RKO (cell line): Measurements from ENCODE around the gene HSF5.
"Not testable (repeated sequence)": the region's sequence is repeated elsewhere in the genome, so short reads cannot be mapped to it uniquely, and the experiment has no call there.

Experiments used
- DNase-seq: peaks from one replicate; pipeline ENCODE4 v3.0.0-alpha.2; 2016; ENCODE audit warnings: low spot score

Gene HSF5

DNA sequence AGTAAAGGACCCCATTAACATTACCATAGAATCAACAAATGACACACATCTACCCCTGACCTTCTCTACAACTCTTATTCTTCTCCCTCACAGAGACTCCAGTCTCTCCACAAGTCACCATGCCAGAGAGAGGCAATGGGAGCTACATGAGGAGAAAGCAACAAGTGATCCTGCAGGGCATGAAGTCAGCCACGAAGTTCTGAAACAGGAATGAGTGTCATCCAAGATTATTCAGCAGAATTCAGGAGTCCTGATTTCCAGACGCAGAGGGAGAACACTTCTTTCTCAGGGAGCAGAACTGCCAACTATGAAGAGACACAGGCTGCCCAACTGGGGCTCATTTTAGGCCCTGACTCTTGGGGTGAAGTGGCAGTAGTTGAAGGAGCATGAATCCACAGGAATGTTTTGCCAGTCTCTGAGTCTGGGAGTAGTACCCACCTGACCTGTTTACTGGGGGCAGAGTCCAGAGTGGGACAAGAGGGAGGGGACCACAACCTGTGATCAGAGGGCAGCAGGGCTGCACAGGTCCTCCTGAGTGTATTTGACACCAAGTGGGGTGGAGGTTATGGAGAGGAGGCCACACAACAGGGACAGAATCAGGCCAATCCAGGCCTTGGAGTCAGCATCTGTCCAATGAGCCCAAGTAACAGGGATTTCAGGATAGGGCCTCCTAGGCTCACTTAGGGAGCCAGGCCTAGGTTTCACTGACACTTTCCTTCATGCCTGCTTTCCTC is 28.6 kb upstream of the HSF5 start:
- DNase-seq = peak; percentile 11

DNA sequence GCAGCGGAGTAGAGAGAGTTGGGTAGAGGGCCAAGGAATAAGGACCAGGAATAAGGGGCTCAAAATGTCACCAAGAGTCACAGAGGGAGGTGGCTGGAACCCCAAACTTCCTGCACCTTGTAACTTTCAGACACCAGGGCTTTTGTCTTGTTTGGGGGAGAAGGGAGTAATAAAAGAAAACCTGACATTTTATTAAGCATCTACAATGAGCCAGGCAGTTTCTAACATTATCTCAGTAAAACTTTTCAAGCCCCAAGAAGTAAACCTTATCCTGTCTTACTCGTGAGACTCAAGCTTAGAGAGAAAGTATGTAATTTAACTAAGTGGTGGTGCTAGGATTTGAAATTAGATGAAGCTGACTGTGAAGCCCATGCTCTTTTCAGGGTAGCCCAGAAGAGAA is 27.1 kb upstream of the HSF5 start:
- DNase-seq = no peak

DNA sequence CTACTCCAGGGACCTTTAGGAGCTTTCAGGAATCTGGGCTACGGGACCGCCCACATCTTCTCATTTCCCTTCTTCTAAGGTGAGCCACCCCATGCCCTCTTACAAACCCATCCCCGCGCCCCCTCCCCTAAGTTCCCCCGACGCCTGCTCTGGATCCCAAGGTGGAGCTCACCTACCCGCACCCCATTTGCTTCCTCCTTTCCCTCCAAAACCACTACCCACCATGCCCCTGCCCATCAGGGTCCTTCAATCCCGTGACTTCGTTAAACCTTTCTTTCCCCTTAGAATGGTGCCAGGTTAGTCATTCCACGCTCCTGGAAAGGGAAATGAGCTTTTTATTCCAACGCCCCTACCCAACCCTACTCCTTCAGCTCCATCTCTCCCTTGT is 26.6 kb upstream of the HSF5 start:
- no peak for DNase-seq

DNA sequence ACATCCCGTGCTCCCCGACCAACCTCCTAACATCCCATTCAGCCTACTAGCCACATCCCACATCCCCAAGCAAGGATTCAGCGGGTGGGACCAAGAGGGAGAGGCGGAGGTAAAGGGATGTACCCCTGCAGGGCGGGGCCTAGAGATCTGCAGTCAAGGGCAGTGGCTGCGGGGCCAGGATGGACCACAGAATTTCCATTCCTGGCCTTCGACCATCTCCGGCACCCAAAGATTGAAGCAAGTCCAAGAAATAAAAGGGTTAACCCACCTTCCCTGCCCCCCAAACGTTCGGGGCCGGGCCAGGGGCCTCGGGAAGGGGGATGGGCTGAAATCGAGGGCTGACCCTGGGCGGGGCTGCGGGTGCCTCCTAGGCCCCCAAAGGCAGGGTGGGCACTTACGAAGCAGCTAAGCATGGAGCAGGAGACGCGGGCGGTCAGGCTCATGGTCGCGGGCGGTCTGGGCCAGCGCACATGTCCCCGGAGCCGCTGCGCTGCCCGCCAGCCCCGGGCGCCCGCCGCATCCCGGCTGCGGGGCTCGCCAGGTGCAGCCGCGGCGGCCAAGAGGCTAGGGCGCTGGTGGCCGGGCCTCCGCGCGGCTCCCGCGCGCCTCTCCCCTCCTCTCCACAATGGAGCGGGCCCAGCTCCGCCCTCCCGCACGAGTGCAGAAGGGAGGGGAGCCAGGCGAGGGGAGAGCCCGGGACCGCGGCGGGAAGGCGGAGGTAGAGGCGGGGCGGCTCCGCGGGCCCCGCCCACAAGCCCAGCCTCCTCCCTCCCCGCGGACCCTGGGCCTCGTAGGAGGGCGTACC is 26.0 kb upstream of the HSF5 start, which contains the start of gene MTMR4:
Gene MTMR4, minus strand, starts transcription at position 674 of the 805 bp plus-strand sequence. Its CDS starts 231 bp downstream, at position 443.
- peak; percentile 70 for DNase-seq

DNA sequence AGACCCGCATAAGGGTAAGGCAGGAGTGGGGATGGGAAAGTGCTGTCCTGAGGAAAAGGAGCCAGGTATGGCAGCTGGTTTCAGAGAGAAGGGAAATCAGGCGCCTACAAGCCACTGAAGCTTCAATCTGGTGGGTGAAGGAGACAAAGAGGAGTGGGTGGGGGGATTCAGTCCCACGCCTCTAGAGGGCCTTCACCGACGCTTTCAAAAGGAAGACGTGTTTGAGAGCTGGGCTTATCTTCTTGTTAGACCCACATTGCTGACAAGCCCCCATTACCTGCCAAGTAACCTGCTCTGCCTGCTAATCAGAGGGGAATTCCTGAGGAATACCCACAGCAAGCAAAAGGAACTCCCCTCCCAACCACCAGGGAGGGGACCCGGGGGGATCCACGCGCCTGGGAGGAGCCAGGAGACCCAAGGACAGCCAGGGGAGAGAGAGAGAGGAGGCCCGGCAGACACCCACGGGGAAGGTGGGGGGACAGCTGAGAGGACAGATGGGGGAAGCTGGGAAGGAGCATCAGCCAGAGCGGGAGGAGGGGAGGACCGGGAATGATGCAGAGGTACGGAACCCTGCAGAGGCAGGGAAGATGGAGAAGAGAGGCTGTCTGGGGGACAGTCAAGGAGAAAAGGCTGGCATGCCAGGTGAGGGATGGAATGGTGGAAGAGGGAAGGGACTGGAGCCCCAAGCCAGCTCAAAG is 25.2 kb upstream of the HSF5 start:
- DNase-seq = peak; percentile 8

DNA sequence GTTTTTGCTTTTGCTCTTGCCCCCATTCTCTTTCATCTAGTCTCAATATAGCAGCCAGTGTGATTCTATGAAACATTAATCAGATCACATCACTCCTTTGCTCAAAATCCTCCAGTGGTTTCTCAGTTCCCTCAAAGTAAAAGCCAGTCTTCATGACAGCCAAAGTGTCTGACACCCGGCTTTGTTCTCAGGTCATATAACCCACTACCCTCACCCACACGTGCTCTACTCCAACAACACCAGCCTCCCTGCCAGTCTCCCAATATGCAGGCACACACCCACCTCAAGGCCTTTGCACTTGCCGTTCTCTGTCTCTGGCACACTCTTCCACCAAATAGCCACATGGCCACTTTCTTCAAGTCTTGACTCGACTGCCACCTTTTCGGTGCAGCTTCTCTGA is 21.9 kb upstream of the HSF5 start:
- no peak for DNase-seq

DNA sequence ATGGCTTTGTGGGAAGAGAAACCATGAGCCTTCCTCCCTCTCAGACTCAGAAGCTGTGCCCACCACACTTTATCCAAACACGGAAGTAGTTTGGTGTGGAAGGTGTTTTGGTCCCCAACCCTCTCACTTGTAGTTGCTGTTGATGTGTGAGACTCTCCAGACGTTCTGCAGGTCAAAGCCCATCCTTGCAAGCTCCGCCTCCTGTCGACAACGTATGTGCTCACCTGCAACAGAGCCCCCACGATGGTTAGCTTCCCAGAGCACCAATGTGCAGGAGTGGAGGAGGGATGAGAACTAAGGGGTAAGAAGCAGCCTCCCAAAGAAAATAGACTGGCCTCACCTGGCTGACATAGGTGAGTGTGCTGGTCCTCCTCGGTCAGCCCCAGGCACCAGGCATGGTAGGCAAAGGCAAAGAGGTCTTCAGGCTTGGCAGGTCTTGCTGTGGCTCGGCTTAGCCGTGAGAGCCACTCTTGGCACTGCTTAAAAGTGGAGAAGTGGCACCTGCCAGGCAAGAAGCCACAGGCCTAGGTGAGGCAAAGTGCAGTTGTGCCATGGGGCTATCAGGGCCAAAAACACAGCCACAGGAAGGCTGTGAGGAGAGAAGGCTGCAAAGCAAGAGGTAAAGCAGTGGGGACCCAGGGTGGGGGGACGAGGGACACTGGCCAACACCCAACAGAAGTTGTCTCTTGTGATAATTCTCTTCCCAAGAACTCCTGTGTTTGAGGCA is 20.3 kb upstream of the HSF5 start:
- DNase-seq = no peak

DNA sequence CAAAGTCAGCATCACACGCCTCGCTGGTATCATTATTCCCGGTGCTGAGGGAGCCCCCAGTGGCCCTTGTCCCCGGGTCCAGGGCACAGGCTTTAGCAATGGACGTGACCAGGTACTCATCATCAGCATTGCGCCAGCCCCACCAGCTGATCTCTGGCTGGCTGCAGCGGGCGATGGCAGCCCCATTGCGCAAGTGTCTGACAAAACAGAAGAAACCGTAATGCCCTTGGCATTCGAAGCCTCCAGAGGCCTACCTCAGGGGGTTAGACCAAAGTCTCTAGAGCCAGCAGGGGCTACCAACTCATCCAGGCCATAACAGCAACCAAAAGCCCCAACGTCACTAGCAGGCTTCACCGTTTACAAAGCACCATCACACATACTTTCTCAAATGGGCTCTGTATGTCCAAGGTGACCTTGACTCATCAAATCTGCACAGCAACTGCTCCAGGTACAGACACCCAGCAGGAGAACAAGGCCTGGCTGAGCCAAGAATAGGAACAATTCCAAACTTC is 19.0 kb upstream of the HSF5 start:
- DNase-seq = no peak

DNA sequence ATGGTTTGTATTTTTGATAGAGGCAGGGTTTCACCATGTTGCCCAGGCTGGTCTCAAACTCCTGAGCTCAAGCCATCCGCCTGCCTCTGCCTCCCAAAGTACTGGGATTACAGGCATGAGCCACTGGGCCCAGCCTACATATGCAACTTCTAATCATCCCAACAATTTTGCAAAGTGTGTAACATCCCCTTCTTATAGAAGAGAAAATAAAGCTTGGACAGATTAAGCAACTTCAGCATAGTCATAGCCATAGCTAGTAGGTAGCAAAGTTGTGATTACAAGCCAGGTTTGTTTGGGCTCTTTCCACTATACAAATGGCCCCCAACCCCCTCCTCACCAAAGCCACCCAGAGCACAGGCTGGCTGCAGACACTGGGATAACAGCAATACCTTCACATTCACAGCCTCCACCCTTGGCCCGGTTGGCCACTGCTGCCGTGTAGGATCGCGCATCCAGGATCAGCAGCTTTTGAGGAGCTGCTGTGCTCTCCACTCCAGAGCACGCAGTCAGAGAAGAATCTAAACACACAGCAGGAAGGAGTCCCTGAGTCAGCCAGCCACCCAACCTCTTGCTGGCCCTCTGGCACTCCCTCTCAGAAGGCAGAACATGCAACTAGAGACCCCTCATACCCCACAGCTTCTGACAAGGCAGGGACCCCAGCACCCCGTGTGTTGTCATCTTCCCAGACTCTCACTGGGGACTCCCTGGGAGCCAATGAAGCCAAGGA is 18.3 kb upstream of the HSF5 start:
- DNase-seq = no peak

DNA sequence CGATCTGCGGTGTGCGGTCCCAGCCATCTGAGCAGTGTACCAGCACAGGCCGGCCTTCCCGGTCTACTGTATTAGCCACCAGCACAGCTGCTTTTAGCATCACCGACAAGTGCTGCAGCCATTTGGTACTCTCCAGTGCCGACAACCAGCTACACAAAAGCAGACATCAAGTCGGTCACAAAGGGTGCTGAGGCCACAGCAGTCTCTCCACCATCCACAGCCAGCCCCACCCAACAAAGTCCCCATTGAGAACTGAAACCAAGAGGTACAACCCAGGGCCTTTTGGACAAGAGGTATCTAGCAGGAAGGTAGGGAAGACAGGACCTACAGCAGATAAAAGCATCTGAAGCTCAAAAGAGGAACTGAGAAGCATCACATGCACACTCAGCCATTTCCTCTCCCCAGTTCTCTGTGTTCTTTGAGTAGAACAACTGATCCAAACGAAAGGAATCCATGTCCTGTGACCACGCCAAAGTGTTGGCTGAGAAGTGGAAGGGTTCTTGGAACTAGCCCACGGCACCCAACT is 16.7 kb upstream of the HSF5 start:
- DNase-seq = no peak

DNA sequence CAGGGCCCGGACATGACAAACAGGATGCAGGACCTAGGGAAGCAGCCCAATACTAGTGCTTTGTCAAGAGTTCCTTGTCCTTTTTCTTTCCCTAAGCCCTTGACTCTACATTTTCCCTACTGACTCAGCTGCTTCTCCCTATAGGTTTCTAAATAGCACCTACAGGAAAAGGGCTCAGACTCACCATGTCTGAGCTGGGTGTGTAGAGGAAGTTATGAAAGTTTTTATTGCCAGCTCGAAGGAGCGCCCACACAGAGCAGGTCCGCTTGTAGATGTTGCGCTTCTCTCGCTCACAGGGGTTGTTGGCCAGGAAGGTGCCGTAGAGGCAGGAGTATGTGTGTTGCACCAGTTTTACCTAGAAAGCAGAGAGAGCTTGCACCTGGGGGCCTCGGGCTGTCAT is 15.7 kb upstream of the HSF5 start:
- no peak for DNase-seq

DNA sequence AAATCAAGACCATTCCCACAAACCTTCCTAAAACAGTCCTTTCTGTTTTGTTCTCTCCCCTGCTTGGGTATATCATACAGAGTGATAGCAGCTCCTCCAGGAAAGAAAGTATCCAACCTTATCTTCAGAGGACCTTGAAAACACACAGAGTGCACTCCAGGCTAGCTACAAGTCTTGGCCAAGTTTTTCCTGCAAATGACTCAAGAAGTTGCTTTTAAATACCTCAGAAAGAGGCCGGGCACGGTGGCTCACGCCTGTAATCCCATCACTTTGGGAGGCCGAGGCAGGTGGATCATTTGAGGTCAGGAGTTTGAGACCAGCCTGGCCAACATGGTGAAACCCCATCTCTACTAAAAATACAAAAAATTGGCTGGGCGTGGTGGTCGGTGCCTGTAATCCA is 14.9 kb upstream of the HSF5 start:
- not testable (repeated sequence) for DNase-seq

DNA sequence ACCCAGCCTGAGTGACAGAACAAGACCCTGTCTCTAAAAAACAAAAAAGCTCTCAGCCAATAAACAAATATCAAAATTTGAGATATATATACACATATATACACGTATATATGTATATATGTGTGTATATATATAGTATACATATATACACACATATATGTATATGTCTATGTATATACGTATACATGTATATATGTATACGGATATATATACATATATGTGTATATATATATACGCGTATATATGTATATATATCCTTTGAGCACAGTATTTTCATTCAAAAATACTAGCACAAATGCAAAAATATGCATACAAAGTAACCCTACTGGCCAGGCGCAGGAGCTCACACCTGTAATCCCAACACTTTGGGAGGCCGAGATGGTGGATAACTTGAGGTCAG is 13.2 kb upstream of the HSF5 start:
- no peak for DNase-seq

DNA sequence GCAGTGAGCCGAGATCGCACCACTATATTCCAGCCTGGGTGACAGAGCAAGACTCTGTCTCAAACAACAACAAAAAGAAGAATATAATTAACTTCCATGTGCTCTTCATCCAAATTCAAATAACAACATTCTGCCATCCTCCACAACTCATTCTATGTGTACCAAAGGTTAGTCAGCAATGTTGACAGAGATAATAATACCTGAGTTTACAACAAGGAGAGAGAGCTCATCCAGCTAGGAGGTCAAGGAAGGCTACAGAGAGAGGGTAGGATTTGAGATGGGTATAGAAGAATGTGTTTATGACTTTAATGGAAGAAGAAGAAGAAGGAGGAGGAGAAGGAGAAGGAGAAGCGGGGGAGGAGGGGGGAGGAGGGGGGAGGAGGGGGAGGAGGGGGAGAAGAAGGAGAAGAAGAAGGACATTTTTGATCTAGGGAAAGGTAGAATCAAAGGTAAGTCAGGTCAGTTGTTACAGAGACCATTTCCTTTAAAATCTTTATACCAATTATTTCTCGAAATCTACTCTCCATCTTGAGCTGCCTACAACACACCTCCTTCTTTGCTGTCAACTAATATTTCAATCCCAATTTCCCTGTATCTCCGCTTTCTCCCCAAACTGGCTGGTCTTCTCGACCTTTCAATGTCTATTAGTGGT is 10.1 kb upstream of the HSF5 start:
- DNase-seq = no peak

DNA sequence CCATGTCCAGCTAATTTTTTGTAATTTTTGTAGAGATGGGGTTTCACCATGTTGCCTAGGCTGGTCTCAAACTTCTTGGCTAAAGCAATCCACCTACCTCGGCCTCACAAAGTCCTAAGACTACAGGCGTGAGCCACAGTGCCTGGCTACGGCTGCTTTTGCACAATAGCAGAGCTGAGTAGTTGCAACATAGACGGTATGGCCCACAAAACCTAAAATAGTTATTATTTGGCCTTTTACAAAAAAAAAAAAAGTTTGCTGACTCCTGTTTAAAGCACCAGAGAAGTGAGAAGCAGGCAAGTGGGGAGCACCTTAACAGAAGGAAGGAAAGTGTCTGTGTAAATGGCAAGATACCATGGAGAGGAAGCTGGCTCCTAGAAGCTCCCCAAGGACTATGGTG is 5.3 kb upstream of the HSF5 start:
- DNase-seq = no peak

DNA sequence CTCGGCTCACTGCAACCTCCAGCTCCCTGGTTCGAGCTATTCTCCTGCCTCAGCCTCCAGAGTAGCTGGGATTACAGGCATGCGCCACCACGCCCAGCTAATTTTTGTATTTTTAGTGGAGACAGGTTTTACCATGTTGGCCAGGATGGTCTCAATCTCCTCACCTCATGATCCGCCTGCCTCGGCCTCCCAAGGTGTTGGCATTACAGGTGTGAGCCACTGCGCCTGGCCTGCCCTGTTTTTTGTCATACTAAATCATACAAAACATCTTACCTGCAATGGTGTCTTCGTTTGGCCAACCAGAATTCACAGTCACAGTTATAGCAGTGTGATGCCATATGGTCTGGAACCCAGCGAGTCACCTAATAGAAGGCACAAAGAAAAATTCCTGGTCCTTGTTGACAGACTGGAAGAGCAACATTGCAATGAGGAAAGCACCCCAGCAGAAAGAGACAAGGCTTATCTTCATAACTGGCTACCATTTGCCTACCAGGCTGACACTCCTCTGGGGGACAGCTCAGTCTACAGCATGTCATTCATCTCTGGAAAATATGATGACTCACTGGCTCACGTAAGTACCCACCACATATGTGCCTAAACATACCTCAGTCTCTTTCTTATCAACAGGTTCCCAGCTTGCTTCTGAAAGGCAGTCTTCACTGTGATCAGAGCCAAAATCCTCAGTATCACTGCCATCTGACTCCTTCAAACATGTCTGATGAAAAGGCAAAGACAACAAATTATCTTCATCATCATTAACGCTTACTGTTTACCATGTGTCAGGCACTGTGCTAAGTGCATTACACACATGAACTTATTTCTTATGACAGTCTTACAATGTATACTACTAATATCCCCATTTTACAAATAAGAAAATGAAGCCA is 4.3 kb upstream of the HSF5 start:
- no peak for DNase-seq

DNA sequence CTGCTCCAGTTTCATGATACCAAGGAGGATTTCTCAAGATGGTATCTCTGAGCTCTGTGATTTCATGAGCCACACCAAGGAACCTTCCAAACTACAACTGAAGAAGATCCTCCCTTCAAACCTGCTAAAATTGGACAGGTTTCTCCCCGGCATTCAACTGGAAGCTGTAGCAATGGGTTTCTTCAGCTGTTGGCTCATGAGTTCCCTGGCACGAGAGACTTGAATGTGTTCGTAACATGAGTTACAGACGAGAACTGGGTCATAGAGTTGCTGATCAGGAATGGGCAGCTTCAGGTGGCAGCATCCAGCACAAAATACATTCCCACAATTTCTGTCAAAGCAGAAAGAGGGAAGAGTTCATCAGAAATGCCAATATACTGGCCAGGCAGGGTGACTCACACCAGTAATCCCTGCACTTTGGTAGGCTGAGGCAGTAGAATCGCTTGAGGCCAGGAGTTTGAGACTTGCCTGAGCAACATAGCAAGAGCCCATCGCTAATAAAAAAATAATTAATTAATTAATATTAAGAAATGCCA is 3.4 kb upstream of the HSF5 start:
- DNase-seq = no peak

DNA sequence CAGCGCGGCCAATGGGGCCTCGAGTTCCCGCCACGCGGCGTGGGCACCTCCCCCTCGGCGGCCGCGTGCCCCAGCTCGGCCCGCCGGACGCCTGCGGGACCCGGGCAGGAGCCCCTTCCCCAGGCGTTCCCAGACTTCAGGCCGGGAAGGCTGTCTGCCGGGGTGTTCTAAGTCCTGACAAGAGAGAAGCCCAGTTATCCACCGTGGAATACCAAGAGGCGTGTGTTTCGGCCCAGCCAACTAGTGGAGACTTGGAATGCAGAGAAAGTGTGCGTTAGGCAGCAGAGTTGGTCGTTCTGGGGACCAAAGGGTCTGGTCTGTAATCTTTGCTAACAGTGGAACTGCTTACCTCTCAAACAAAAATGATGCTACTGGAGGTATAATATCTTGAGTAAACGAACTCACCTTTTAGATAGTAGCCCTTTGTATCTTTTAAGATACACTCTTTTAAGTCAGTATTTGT is 251 bp upstream of the HSF5 start:
- no peak for DNase-seq

DNA sequence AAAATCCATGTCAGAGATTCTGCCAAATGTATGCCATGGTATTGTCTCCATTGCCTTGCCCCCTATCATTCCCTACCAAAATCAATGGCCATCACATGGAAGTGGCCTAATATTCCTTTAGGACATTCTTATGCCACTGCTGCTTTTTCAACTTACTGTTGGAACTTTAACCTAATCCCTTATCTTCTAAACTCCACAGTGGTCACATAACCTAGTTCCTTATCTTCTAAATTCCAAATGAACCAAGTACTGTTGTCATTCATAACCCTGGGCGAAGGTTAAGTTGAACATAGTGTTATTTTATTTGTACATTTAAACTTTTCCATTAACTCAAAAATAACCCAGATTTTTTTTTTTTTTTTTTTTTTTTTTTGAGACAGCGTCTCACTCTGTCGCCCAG is 3.6 kb downstream of the HSF5 start:
- DNase-seq = no peak
